Ovary (tissue), 9 donors: ENCODE results near the gene ALDH3A1. TPM values are rescaled to one million over a fixed set of nuclear protein-coding genes. Genes with fewer than 3 reads are reported as not detected.

Experiments
- DNase-seq, 5 donors: peaks; one replicate each; pipeline ENCODE4 v3.0.0-alpha.2; 2019 to 2020
- H3K27ac ChIP-seq, 2 donors: fragments of 200-600 bp; one replicate each; pipeline versions ENCODE4 v1.5.1 to v1.8.0; 2019 to 2022
- H3K27me3 ChIP-seq: fragments of 200-600 bp; one replicate; pipeline ENCODE4 v1.8.0; 2022
- H3K36me3 ChIP-seq: fragments of 200-600 bp; sonication (generic); one replicate; pipeline ENCODE4 v1.5.1; 2019
- H3K4me1 ChIP-seq: one replicate; pipeline ENCODE4 v1.8.1; 2013; ENCODE audit warnings: mild to moderate bottlenecking, moderate library complexity; ENCODE audit not compliant: insufficient read depth
- H3K4me3 ChIP-seq: fragments of 200-600 bp; sonication (generic); one replicate; pipeline ENCODE4 v1.5.1; 2017
- H3K9me3 ChIP-seq, 2 donors: fragments of 200-600 bp in 1 of 2; sonication (generic) in 1 of 2; one replicate each; pipeline versions ENCODE4 v1.5.1 to v1.8.1; 2013 to 2019; ENCODE audit warnings: mild to moderate bottlenecking in 1 of 2, moderate library complexity in 1 of 2
- CTCF ChIP-seq, 3 donors: fragments of 450-650 bp in 2 of 3; fragments of 200-600 bp in 1 of 3; IDR thresholded peaks; one replicate each; pipeline versions ENCODE4 v1.5.1 to v1.8.0; 2016 to 2022; ENCODE audit warnings: antibody characterized with exemption in 3 of 3, mild to moderate bottlenecking in 1 of 3
- EP300 ChIP-seq: sonication (generic); formaldehyde crosslinking; IDR thresholded peaks from one replicate; pipeline ENCODE4 v1.6.1; 2017; ENCODE audit warnings: antibody characterized with exemption
- POLR2A ChIP-seq: fragments of 450-650 bp; IDR thresholded peaks from one replicate; pipeline ENCODE4 v1.6.1; 2017; ENCODE audit warnings: antibody characterized with exemption, mild to moderate bottlenecking, moderate library complexity
- WGBS, 3 donors: extraction: QIAGEN DNeasy Blood & Tissue Kit in 1 of 3; methylation state at CpG; one replicate each; pipeline versions ENCODE4 v1.1.5 to v1.1.7; 2013 to 2017; 5-methylcytosine and 5-hydroxymethylcytosine counted together
- intact Hi-C, 4 donors: fragments of 100-400 bp; cut with DNase I; formaldehyde crosslinking; loops; one replicate each; pipeline versions ENCODE4 v1.11.0 to v1.15.1; 2022 to 2023
- polyA plus RNA-seq, 2 donors: library from polyadenylated mRNA; stranded (reverse); fragments of 200-250 nt in 1 of 2; fragments of 350-450 nt in 1 of 2; fragmentation: Illumina TruSeq in 1 of 2; extraction: RNeasy Lipid Tissue Mini Kit (QIAGEN cat#74804) in 1 of 2; gene quantifications; one replicate each; pipeline ENCODE4 v1.2.3, GENCODE V29; 2013 to 2014
- total RNA-seq, 7 donors: library from RNA; depleted of rRNA in 2 of 7; stranded (reverse); fragments of >200 nt in 2 of 7; fragmentation: NEBNext Ultra II Directional in 3 of 7; extraction: Animal tissue kit (Norgen Biotek cat#: 25700) in 3 of 7; gene quantifications; one replicate each; pipeline versions ENCODE4 v1.1.0 to v1.2.4, GENCODE V29; 2016 to 2023
- donor health status: DM: no; HTN: no; CAD: no; lungs with moderate emphysema.
- donor health status: DM: no; HTN: no; CAD: no.
- donor health status: Bipolar disorder and iron deficiency.
- donor health status: DM: yes; HTN: yes; CAD: no.
- donor health status: DM: no; HTN: no; CAD: no.
- donor health status: DM: yes; HTN: yes; CAD: no.

Gene ALDH3A1
- total and polyA plus RNA-seq, 9 donors: 0.17 to 12.8 (median 0.87) TPM; not detected in 3

- 23 to 35% (median 30%) methylated on average over 13 to 15 of the region's 15 CpGs for WGBS, 3 donors
- H3K4me3 ChIP-seq: no peak overlapping the region
- no peak overlapping the region for H3K27ac ChIP-seq
- H3K27me3 ChIP-seq: no peaks in the 10 kb centered on the region
- peaks cover 2% of the 10 kb centered on the region for H3K4me1 ChIP-seq
- intact Hi-C loops: loop anchor here in 3 of 4 donors (2.0 to 10.0 kb wide), 3 partner anchors 245 to 398 kb away; partner anchors contain the start of gene B9D1 (in 1 of the 3)
- no peaks in the 10 kb centered on the region for H3K9me3 ChIP-seq
- TF ChIP-seq CTCF (IDR thresholded peaks at IDR 0.05): peak; percentile 54 to 73 (median 72)
- TF ChIP-seq POLR2A: no peak
- no peaks in the 10 kb centered on the region for H3K36me3 ChIP-seq
- DNase-seq: peak; percentile 68 to 85 (median 82)
Measured at GRCh38 chr17:19762515-19762961, 14.4 kb upstream of the ALDH3A1 start.

DNA sequence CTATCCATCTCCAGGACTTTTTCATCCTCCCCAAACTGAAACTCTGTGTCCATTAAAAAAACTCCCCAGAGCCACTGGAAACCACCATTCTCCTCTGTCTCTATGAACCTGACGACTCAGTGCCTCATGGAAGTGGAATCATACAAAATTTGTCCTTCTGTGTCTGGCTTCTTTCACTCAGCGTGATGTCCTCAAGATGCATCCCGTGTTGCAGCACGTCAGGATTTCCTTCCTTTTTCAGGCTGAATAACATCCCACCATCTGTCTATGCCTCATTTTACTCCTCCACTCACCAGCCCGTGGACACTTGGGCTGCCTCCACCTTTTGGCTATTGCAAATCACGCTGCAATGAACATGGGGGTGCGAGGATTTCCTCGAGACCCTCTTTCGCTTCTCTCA, 12.6 kb upstream of the ALDH3A1 start:
- intact Hi-C loops: loop anchor here in 2 of 4 donors (5.0 to 10.0 kb wide), 2 partner anchors 243 to 396 kb away; partner anchors contain the start of gene B9D1 (in 1 of the 2)
- 71 to 80% (median 76%) methylated on average over 9 of the region's 9 CpGs for WGBS, 3 donors
- H3K36me3 ChIP-seq: no peaks in the 10 kb centered on the region

DNA sequence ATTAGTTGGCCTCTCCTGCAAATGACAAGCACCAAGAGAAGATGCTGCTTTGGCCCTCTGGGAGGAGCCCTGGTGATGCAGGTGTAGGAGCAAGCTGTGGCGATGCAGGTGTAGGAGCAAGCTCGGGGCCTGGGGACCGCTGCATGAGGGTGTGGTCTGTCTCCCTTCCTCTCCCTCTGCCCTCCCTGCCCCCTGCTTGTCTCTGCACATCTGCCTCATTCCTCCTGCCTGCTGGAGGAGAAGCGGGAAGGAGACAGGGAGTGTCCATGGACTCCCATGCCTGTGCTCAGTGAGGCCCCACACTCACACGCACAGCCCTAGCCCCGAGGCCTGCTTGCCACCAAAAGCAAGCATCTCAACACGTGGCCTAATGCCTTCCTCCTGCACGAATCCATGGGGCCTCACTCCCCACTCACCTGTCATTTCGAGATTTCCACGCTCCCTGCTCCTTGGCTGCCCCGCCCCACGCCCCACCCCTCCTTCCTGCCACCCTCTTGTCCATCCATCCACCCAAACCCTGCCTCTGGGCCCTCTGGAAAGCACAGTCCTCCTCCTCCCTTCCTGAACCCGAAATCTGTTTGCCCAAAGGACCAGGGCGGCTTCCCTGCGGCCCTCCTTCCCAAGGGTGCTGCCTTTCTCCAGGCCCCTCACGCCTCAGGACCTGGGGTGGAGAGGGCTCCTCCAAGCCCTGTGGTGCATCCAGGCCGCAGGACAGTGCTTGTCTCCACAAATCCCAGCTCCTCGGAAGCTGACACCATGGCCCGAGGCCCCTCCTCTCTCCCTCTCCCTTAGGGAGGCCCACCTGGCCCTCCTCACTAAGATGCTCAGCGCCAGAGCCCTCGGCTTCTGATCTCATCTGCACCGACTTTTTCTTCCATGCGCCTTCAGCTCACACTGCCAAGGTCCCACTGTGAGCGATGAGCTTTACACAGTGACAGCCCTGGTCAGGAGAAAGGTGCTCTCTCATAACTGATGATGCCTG, 11.8 kb upstream of the ALDH3A1 start:
- TF ChIP-seq POLR2A: no peak
- TF ChIP-seq EP300: no peak
- no peak for TF ChIP-seq CTCF (IDR thresholded peaks at IDR 0.05)
- H3K36me3 ChIP-seq: no peaks in the 10 kb centered on the region
- WGBS, 3 donors: 76 to 82% (median 79%) methylated on average over 24 of the region's 24 CpGs
- no peaks in the 10 kb centered on the region for H3K27me3 ChIP-seq
- DNase-seq: peak in 1 of 5 donors; percentile 5
- no peak overlapping the region for H3K4me3 ChIP-seq
- no peaks in the 10 kb centered on the region for H3K9me3 ChIP-seq
- intact Hi-C loops: loop anchor here (5.0 to 10.0 kb wide), 3 partner anchors 108 to 395 kb away; partner anchors contain the start of gene B9D1 (in 2 of the 4)
- no peak overlapping the region for H3K27ac ChIP-seq
- no peaks in the 10 kb centered on the region for H3K4me1 ChIP-seq

More for the DNA sequence above, 12.6 kb upstream of the ALDH3A1 start:
- H3K27me3 ChIP-seq: no peaks in the 10 kb centered on the region
- no peak overlapping the region for H3K4me3 ChIP-seq
- DNase-seq: no peak
- H3K9me3 ChIP-seq: no peaks in the 10 kb centered on the region
- no peak overlapping the region for H3K27ac ChIP-seq
- TF ChIP-seq POLR2A: no peak
- no peak for TF ChIP-seq EP300
- TF ChIP-seq CTCF (IDR thresholded peaks at IDR 0.05): no peak
- H3K4me1 ChIP-seq: no peaks in the 10 kb centered on the region

- H3K4me3 ChIP-seq: no peak overlapping the region
- no peaks in the 10 kb centered on the region for H3K9me3 ChIP-seq
- intact Hi-C loops: loop anchor here in 2 of 4 donors (5.0 to 10.0 kb wide), 2 partner anchors 105 to 393 kb away; partner anchors contain the start of gene B9D1 (in 1 of the 2)
- no peaks in the 10 kb centered on the region for H3K36me3 ChIP-seq
- WGBS, 3 donors: 83 to 90% (median 89%) methylated on average over 12 of the region's 12 CpGs
- peak in 1 of 5 donors; percentile 9 for DNase-seq
- no peaks in the 10 kb centered on the region for H3K4me1 ChIP-seq
- TF ChIP-seq POLR2A (no peak), CTCF (IDR thresholded peaks at IDR 0.05) (no peak), EP300 (no peak)
- H3K27me3 ChIP-seq: no peaks in the 10 kb centered on the region
- H3K27ac ChIP-seq: no peak overlapping the region
Measured at GRCh38 chr17:19757536-19758180, 9.6 kb upstream of the ALDH3A1 start.
